Cardiac muscle cell (in vitro differentiated cells and primary cell): ENCODE data around the gene RALGAPB. TPM values are rescaled to one million over a fixed set of nuclear protein-coding genes. Genes with fewer than 3 reads are reported as not detected.

ENCODE experiments used
- DNase-seq, 2 donors: peaks; one replicate each; pipeline versions ENCODE4 v3.0.0 to v3.0.0-alpha.2; 2010 to 2017; ENCODE audit warnings: low read depth in 1 of 2, low spot score in 1 of 2
- H3K27ac ChIP-seq: fragments of 200-600 bp; sonication (generic); 2 replicates; pipeline ENCODE4 v1.5.1; 2016
- H3K27me3 ChIP-seq: fragments of 200-600 bp; sonication (generic); 2 replicates; pipeline ENCODE4 v1.6.0; 2016; ENCODE audit warnings: control low read depth
- H3K36me3 ChIP-seq: fragments of 200-600 bp; sonication (generic); 2 replicates; pipeline ENCODE4 v1.5.1; 2016; ENCODE audit warnings: control low read depth
- H3K4me1 ChIP-seq: fragments of 200-600 bp; sonication (generic); 2 replicates; pipeline ENCODE4 v1.8.1; 2017; ENCODE audit warnings: low read depth, mild to moderate bottlenecking, mixed run types
- H3K4me3 ChIP-seq: fragments of 200-600 bp; sonication (generic); 2 replicates; pipeline ENCODE4 v1.5.1; 2016; ENCODE audit warnings: mild to moderate bottlenecking
- H3K9me3 ChIP-seq: fragments of 200-600 bp; sonication (generic); 2 replicates; pipeline ENCODE4 v1.5.1; 2017; ENCODE audit warnings: low read depth, mild to moderate bottlenecking, control low read depth
- CTCF ChIP-seq: IDR thresholded peaks from 2 replicates; pipeline ENCODE4 v1.5.1; 2012; ENCODE audit warnings: low read depth, mild to moderate bottlenecking, low read length
- polyA plus RNA-seq: library from polyadenylated mRNA; unstranded; fragments of >200 nt; fragmentation: Nextera tagmentation; extraction: Ambion mirVana; gene quantifications from 2 replicates; pipeline ENCODE4 v1.2.1, GENCODE V29; 2016
- total RNA-seq: library from RNA; depleted of rRNA; stranded (reverse); fragments of >200 nt; gene quantifications from 2 replicates; pipeline ENCODE4 v1.2.3, GENCODE V29; 2016

Gene RALGAPB
- total and polyA plus RNA-seq, 2 experiments from 2014 or later = 10.3 to 20.3 TPM

- H3K4me3 ChIP-seq = no peak overlapping the region
- no peak for DNase-seq
- TF ChIP-seq CTCF = no peak
- no peak overlapping the region for H3K27ac ChIP-seq
- no peaks in the 10 kb centered on the region for H3K27me3 ChIP-seq
- H3K4me1 ChIP-seq = no peaks in the 10 kb centered on the region
- H3K36me3 ChIP-seq = peaks cover 25% of the 10 kb centered on the region
- H3K9me3 ChIP-seq = no peaks in the 10 kb centered on the region
Measured at GRCh38 chr20:38519426-38519825, 46.8 kb downstream of the RALGAPB start.

- Histone ChIP-seq H3K9me3 (no peaks in the 10 kb centered on the region), H3K36me3 (peaks cover 34% of the 10 kb centered on the region)
Measured at GRCh38 chr20:38520261-38520660, 47.6 kb downstream of the RALGAPB start.

GRCh38 chr20:38523697-38524096 lies 51.1 kb downstream of the RALGAPB start:
- no peak for TF ChIP-seq CTCF
- Histone ChIP-seq H3K36me3 (peaks cover 31% of the 10 kb centered on the region), H3K27ac (no peak overlapping the region), H3K4me3 (no peak overlapping the region), H3K9me3 (no peaks in the 10 kb centered on the region), H3K27me3 (no peaks in the 10 kb centered on the region), H3K4me1 (no peaks in the 10 kb centered on the region)
- DNase-seq = peak in 1 of 2 donors; percentile 40

More at GRCh38 chr20:38520261-38520660, 47.6 kb downstream of the RALGAPB start:
- no peak for DNase-seq
- Histone ChIP-seq H3K27ac (no peak overlapping the region), H3K27me3 (no peaks in the 10 kb centered on the region), H3K4me3 (no peak overlapping the region), H3K4me1 (no peaks in the 10 kb centered on the region)
- no peak for TF ChIP-seq CTCF

- no peaks in the 10 kb centered on the region for H3K9me3 ChIP-seq
- no peak overlapping the region for H3K27ac ChIP-seq
- H3K4me3 ChIP-seq = no peak overlapping the region
- H3K27me3 ChIP-seq = no peaks in the 10 kb centered on the region
- DNase-seq = no peak
- H3K36me3 ChIP-seq = peaks cover 42% of the 10 kb centered on the region
- H3K4me1 ChIP-seq = no peaks in the 10 kb centered on the region
- TF ChIP-seq CTCF = no peak
Measured at GRCh38 chr20:38528167-38528566, 55.5 kb downstream of the RALGAPB start.

- no peak for TF ChIP-seq CTCF
- H3K4me3 ChIP-seq = no peak overlapping the region
- no peaks in the 10 kb centered on the region for H3K4me1 ChIP-seq
- H3K9me3 ChIP-seq = no peaks in the 10 kb centered on the region
- no peak for DNase-seq
- peaks cover 47% of the 10 kb centered on the region for H3K36me3 ChIP-seq
- H3K27me3 ChIP-seq = no peaks in the 10 kb centered on the region
- H3K27ac ChIP-seq = no peak overlapping the region
Measured at GRCh38 chr20:38531021-38531420, 58.4 kb downstream of the RALGAPB start.

- no peak for DNase-seq
- H3K9me3 ChIP-seq = no peaks in the 10 kb centered on the region
- H3K4me3 ChIP-seq = no peak overlapping the region
- no peak for TF ChIP-seq CTCF
- no peaks in the 10 kb centered on the region for H3K27me3 ChIP-seq
- no peaks in the 10 kb centered on the region for H3K4me1 ChIP-seq
- peaks cover 66% of the 10 kb centered on the region for H3K36me3 ChIP-seq
- H3K27ac ChIP-seq = no peak overlapping the region
Measured at GRCh38 chr20:38534756-38535155, 62.1 kb downstream of the RALGAPB start.
